Kidney epithelial cell (primary cell): ENCODE measurements around the gene HOXC12. TPM values are rescaled to one million over a fixed set of nuclear protein-coding genes. Genes with fewer than 3 reads are reported as not detected.

Experiments
- DNase-seq: peaks from one replicate; pipeline ENCODE4 v3.0.0-alpha.2; 2010; ENCODE audit warnings: low read depth
- H3K27me3 ChIP-seq: 2 replicates; pipeline ENCODE4 v1.6.0; 2011; ENCODE audit warnings: low read length; ENCODE audit not compliant: control insufficient read depth, insufficient read depth
- H3K36me3 ChIP-seq: 2 replicates; pipeline ENCODE4 v1.5.1; 2011; ENCODE audit warnings: low read length; ENCODE audit not compliant: control insufficient read depth, insufficient read depth
- H3K4me3 ChIP-seq: 2 replicates; pipeline ENCODE4 v1.5.1; 2011; ENCODE audit warnings: low read depth, mild to moderate bottlenecking, control low read depth, low read length
- total RNA-seq: library from RNA; depleted of rRNA; stranded (reverse); fragments of >200 nt; gene quantifications from 2 replicates; pipeline ENCODE4 v1.2.3, GENCODE V29; 2015
- TF ChIP-seq, protein P1 (sequence below): IDR thresholded peaks from 2 replicates; pipeline ENCODE4 v1.5.1; 2011; ENCODE audit warnings: mild to moderate bottlenecking, moderate library complexity, low read length, control low read depth, inconsistent platforms; ENCODE audit not compliant: insufficient read depth, poor library complexity, severe bottlenecking

Gene HOXC12
- total RNA-seq, 1 donor from 2014 or later, result not detected

DNA sequence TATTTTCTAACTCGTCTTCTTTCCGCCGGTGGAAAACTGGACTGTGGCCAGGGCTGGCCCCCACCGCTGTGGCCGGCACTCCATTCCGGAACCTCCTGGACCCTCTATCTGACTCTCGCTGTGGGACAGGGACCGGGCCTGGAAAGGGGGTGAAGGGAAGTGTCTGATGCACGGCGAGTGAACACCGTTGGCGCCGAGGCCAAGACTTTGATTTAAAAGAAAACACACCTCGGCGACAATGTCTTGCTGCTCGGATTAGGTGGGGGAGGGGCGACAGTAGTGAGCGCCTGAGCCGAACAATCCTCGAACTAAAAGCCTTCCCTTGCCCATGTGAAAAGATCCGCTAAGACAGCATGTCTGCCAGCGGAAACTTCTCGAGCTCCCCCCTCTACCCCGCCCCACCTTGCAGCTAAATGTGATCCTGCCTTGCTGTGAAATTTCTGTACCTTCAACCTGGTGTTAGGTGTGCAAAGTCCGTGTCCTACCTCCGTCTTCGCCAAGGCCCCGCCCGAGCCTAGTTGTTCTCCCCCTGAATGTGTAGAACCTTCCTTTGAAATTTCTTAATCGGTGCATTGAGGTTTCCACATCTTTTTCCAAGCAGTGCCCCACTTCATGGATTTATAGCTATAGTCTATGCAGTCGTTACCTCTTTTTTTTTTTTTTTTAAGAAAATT lies 20.9 kb downstream of the HOXC12 start:
- no peak for DNase-seq
- TF ChIP-seq, protein P1, sequence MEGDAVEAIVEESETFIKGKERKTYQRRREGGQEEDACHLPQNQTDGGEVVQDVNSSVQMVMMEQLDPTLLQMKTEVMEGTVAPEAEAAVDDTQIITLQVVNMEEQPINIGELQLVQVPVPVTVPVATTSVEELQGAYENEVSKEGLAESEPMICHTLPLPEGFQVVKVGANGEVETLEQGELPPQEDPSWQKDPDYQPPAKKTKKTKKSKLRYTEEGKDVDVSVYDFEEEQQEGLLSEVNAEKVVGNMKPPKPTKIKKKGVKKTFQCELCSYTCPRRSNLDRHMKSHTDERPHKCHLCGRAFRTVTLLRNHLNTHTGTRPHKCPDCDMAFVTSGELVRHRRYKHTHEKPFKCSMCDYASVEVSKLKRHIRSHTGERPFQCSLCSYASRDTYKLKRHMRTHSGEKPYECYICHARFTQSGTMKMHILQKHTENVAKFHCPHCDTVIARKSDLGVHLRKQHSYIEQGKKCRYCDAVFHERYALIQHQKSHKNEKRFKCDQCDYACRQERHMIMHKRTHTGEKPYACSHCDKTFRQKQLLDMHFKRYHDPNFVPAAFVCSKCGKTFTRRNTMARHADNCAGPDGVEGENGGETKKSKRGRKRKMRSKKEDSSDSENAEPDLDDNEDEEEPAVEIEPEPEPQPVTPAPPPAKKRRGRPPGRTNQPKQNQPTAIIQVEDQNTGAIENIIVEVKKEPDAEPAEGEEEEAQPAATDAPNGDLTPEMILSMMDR, result no peak
- Histone ChIP-seq H3K27me3 (peaks cover 47% of the 10 kb centered on the region), H3K4me3 (peak overlapping the region; percentile 51), H3K36me3 (no peaks in the 10 kb centered on the region)

DNA sequence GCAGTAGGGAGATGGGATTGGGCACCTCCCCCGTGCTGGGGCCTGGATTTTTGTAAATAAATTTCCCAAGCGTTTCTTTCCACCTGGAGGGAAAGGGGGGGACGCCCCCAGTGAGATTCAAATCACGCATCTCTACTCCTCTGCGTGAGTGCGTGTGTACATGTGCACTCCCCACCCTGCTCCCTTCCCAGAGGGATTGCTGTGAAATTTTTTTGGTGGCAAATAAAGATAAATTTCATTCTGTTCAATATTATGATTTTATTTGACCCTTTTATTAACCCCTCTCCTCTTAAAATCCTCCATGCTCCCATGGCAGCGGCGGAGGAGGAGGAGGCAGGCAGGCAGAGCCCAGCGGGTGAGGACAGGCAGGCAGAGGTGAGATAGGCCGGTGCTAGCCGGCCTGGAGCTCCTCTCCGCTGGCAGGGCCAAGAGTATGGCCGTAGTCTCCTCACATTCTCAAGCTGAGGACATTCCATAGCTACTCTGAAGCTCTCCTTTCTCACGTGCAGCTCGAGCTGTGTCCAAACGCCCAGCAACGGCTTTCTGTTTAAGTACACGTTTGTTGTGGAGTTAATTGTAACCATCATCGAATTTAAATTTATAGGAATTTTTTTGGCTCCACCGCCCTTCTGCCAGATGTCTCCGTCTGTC lies 21.6 kb downstream of the HOXC12 start:
- Histone ChIP-seq H3K27me3 (peaks cover 42% of the 10 kb centered on the region), H3K4me3 (no peak overlapping the region), H3K36me3 (no peaks in the 10 kb centered on the region)
- no peak for DNase-seq
- TF ChIP-seq, protein P1, result no peak

DNA sequence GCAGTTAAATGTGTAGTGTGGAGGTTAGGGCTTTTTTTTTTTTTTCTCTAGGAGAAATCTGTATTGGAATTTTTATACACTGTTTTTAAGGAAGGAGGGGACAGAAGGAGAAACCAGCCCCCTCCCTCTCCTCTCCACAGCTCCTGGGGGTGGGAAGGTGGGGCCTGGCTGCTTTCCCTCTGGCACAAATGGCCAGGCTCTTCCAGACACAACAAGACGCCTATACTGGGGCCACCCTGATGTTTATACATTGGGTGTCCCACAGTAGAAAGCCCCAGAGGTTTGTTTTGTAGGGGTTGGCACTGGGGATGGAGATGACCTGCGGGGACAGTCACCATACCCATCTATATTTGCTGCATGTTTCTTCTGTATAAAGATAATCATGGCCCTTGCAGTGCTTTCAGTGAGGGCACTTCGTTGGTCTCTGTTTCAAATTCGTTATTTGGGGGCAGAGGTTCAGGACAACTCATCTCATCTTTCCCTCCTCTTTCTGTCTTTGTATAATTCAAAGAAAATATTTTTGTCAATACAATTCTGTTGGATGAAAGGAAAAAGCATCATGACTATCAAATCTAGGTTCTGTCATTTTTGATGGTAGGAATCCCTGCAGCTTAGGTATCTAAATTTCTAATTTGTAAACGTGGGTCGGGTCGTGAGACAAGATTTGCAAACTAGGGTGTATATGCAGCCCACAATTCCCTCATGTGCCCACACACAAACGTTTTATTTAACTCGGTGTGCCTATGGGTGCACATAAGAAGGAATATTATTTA lies 22.3 kb downstream of the HOXC12 start:
- peaks cover 38% of the 10 kb centered on the region for H3K27me3 ChIP-seq
- no peak for DNase-seq
- TF ChIP-seq, protein P1, result no peak

DNA sequence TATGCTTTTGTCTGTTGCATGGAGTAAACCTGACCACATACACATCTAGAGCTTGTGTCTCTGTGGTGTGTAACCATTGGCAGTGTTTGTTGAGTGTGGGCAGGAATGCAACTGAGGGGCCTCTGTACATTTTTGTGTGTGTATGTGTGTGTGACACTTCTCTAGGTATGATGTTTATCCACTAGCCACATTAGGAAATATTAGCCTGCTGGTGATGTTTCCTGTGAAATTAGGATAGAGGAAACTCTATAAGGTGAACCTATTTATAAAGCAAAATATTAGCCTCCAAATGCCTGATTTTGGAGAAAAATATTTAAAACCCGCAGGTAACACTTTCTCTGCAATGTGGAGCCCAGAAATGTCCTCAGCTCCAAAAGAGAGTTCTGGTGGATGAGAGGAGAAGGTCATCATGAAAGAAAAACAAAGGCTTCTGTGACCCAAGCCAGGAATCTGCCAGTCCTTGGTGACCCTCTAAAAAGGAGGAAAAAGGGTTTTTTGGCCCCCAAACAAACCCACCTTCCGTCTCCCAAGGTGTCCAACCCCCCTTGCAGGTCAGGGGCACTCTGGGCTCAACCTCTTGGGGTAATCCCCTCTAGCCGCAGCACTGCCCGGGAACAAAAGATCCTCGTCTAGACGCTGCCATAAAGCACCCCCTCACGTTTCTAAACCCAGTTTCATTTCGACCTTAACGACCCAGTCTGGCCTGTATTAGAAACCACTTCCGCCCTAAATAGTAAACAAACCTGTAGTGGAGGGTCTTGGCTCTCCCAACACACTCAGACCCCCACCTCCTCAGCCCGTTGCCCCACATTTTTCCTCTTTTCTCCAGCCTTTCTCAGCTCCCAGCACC lies 23.1 kb downstream of the HOXC12 start:
- Histone ChIP-seq H3K27me3 (peaks cover 34% of the 10 kb centered on the region), H3K4me3 (no peak overlapping the region), H3K36me3 (no peaks in the 10 kb centered on the region)
- TF ChIP-seq, protein P1, result no peak
- no peak for DNase-seq

More for the DNA sequence above, 22.3 kb downstream of the HOXC12 start:
- Histone ChIP-seq H3K4me3 (no peak overlapping the region), H3K36me3 (no peaks in the 10 kb centered on the region)

DNA sequence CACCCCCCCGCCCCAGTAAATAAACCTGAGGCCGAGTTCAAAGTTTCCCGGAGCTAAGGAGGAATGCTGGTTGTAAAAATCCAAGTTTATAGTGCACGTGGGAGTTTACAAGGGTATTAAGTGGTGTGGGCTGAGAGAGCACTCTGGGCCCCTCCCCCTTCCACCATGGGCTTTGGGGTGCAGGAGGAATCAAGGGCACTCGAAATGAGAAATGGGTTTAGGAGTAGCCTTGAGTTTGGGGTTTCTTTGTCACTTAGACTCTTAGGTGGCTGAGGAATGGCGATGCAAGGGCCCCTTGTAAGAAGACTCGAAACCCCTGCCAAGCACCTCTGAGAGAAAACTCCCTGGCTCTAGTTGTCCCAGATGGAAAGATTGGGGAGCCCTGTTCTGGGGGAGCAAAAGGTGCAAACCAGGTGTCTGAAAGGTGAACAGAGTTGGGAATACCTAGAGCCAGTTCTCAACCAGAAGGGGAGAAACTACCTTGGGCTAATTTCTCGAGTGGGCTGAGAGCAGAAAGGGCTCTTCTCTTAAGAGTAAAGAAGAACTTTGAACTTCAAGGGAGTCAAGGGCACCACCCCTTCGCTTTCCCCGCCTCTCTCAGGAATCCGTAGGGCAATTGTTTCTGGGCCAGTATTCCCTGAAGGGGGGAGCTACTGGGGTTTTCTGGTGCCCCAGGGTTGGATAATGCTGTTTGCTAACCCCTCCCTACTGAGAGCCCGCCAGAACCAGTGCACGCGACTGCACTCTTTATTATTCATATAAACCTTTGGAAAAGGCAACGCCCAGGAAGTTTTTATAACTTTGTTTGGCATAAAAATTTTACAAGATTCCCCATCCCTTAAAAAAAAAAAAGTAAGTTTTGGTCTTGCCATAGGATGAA lies 24.0 kb downstream of the HOXC12 start:
- no peak for DNase-seq
- H3K36me3 ChIP-seq, result no peaks in the 10 kb centered on the region
- no peak overlapping the region for H3K4me3 ChIP-seq
- H3K27me3 ChIP-seq, result peaks cover 31% of the 10 kb centered on the region
- TF ChIP-seq, protein P1, result no peak
